NCI-H446 treated with DMSO at 0.1 percent for 48 hours (cell line): ENCODE results near the gene NCR2.

ENCODE experiments used
- DNase-seq: peaks from one replicate; lab custom pipeline; 2025; lab: John Stamatoyannopoulos, UW

Gene NCR2

DNA sequence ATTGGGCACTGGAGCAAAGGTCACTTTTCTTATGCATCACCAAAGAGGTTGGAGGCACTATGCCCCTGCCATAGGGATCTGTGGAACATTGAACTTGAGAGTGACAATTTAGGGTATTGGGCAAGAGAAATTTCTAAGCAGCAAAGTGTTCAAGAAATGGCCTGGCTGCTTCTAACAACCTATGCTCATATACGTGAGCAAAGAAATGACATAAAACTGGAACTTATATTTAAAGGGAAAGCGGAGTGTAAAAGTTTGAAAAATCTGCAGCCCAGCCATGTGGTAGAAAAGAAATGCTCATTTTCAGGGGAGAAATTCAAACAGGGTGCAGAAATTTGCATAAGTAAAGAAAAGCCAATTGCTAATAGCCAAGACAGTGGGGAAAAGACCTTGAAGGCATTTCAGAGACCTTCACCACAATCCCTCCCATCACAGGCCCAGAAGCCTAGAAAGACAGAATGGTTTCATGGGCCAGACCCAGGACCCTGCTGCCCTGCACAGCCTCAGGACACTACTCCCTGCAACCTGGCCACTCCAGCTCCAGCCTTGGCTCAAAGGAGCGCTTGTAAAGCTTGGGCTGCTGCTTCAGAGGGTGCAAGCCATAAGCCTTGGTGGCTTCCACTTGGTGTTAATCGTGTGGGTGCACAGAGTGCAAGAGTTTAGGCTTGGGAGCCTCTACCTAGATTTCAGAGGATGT is 24.4 kb downstream of the NCR2 start:
- no peak for DNase-seq

DNA sequence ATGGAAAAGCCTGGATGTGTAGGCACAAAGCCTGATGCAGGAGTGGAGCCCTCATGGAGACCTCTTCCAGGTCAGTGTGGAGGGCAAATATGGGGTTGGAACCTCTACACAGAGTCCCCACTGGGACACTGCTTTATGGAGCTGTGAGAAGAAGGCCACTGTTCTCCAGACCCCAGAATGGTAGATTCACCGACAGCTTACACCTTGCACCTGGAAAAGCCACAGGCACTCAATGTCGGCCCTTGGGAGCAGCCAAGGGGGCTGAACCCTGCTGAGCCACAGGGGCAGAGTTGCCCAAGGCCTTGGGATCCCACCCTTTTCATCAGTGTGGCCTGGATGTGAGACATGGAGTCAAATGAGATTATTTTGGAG is 24.9 kb downstream of the NCR2 start:
- no peak for DNase-seq

DNA sequence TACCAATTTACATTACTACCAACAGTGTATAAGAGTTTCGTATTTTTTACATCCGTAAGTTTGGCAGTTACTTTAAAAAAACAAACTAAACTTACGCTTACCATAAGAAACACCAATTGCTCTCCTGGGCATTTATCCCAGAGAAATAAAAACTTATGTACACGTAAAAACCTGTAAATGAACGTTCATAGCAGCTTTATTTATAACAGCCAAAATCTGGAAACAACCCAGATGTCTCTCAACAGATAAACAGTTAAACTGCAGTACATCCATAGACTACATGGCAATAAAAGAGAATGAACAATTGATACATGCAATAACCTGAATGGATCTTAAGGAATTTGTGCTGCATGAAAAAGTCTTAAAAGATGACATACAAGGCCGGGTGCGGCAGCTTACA is 30.7 kb downstream of the NCR2 start:
- no peak for DNase-seq

DNA sequence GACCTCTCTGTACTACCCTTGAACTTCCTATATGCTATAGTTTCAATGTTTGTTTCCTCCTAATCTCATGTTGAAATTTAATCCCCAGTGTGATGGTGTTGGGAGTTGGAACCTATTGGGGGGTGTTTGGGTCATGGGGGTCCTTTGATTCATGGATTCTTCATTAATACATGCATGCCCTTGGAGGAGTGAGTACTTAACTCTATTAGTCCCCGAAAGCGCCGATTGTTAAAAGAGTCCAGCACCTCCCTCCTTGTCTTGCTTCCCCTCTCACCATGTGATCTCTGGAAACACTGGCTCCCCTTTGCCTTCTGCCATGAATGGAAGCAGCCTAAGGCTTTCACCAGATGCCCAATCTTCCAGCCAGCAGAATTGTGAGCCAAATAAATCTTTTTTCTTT is 31.7 kb downstream of the NCR2 start:
- no peak for DNase-seq

GRCh38 chr6:41367700-41368099 is 32.3 kb downstream of the NCR2 start:
- peak; percentile 4 for DNase-seq

- DNase-seq: no peak
Observed at GRCh38 chr6:41370488-41371111, 35.2 kb downstream of the NCR2 start.

DNA sequence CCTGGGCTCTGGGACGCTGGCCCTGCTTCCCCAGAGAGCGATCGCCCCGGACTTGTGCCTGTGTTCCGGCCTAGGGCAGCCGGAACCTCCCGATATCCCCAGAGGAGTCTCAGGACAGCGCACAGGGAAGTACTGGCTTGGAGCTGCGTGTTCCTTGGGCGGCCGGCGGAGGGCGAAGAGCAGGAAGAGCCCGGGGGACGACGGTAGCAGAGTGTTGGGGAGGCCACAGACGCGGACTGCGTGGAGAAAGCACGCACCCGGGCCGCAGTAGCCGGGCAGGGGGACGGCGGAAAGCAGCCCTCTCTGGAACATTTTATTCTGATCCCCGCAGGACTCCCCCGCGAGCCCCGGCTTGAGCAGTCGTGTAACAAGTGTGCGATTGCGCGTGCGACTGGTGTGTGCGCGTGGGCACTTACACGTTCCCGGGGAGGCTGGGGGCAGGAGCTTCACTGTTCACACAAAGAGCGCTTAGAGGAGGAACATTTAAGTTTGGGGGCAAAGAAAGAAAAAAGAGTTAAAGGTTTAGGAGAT is 36.1 kb downstream of the NCR2 start:
- no peak for DNase-seq

- DNase-seq: no peak
Observed at GRCh38 chr6:41371992-41372831, 36.8 kb downstream of the NCR2 start.

DNA sequence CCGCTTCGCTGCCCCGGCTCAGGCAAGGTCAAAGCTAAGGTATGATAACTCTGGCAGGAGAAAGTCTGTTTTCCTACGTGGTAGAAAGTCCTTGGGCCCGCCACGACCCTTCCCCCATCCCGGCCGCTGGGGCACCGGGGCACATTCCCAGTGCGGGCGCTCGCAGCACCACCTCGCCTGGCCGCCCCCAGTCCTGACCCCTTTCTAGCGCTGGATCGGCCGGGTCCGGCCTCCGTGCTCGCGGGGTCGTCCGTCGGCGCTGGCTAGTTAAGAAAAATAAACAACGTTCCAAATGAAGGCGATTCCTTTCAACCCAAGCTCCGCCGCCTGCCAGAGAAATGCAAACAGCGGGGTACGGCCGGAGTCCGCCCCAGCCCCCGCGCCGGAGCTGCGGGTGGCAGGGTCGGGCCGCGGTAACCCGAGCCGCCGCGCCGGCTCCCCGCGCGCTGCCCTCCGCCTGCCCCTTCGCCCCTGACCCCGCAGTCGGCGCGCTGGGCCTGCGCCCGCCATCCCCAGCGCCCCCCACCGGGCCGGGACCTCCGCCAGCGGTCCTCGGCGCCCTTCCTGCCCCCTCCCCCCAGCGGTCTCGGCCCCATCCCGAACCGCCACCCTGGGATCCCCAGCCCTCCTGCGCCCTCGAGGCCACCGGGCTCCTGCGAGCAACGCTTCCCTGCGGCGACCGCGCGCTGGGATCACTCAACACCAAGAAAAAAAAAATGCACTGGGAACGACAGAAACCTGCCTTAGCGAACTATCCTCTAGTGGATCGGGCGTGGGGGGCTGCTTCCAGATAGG is 37.6 kb downstream of the NCR2 start:
- DNase-seq: no peak

DNA sequence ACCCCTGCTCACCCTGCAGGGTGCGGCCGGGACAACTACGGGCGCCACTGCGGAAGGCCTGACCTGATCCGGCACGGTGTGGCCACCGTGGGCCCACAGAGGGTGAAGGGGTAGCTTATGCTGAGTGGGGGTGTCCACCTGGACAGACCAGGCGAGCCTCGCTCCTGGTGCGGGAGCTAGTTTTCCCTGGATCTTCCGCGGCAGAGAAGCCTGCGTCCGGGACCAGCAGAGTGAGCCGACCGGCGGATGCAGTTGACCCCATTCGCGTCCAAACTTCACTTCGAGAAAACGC is 38.2 kb downstream of the NCR2 start:
- DNase-seq: no peak

- DNase-seq: no peak
Observed at GRCh38 chr6:41373919-41374617, 38.7 kb downstream of the NCR2 start.

- no peak for DNase-seq
Observed at GRCh38 chr6:41374618-41375590, 39.5 kb downstream of the NCR2 start.

DNA sequence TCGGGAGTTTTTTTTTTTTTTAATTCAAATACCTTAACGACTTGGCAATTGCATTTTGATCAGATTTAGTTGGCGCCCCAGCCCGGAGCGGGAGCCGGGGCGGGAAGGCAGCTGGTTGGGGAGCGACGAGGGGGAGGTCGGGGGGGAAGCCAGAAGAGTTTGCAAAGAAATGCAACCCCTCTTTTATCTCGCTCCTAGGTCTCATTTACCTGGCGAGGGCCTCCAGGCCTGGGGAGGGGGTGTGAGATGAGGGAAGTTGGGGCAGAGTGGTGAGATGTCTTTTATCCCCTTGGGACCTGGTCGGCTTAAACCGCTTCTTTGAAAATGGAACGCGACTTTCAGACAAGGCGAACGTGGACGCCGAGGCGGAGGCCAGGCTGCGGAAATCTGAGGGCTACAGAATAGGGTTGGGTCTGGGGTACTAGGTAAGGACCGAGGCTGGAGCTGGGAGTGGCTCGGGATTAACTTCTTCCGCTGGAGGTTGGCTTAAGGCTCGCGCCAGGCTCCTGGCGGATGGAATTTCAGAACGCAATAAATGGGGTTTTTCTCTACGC is 40.3 kb downstream of the NCR2 start:
- DNase-seq: no peak

GRCh38 chr6:41376176-41376575 is 40.8 kb downstream of the NCR2 start:
- DNase-seq: no peak

DNA sequence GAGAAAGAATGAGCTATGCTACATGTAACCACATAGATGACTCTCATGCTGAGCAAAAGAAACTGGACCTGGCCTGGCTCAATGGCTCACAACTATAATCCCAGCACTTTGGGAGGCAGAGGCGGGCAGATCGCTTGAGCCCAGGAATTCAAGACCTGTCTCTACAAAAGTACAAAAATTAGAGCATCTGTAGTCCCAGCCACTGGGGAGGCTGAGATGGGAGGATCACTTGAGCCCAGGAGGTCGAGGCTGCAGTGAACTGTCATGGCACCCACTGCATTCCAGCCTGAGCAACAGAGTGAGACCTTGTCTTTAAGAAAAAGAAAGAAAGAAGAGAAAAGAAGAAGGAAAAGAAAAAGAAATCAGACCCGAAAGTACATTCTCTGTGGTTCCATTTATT is 41.7 kb downstream of the NCR2 start:
- DNase-seq: no peak

GRCh38 chr6:41379306-41379705 is 43.9 kb downstream of the NCR2 start:
- no peak for DNase-seq

- DNase-seq: no peak
Observed at GRCh38 chr6:41386594-41386993, 51.2 kb downstream of the NCR2 start.

DNA sequence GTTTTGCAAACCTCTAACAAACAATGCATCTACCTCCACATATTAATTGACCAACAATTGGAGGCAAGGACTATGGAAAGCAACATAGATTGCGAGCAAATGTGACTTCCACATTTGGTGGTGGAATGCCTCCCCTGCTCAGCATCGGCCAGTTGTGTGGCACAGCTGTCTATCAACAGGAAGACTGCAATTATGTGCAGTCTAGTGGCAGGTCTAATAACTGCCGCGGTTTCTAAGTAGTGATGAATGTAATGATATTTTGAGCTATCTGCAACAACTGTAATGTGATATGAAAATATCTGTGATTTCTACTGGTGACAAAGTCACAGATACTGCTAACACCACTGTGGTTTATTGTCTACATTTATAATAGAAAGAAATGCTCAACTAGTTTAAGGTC is 56.8 kb downstream of the NCR2 start:
- DNase-seq: no peak

DNA sequence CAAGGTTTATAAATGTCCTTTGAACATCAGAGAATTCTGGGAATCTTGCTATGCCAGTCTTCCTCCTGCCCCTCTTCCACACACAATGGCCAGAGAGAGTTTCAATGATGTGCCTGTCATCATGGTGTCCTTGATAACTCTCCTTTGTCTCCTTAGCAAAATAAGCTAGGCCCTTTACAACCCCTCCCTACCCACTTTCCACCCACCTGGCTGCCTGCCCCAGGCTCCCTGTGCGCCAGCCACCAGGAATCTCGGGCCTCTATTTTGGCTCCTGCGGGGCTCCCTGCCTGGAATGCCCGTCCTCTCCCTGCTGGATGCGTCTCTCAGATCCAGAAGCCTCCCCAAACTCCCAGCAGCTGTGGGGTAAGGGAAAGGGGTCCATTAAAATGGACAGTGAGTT is 60.9 kb downstream of the NCR2 start:
- DNase-seq: no peak

GRCh38 chr6:41399424-41399823 is 64.0 kb downstream of the NCR2 start:
- DNase-seq: no peak
